ENCODE measurements around the gene SOX14. TPM values are rescaled to one million over a fixed set of nuclear protein-coding genes. Genes with fewer than 3 reads are reported as not detected.

Gene SOX14
- total RNA-seq, 5 donors from 2014 or later (not counting 1 experiment from before 2014, with no cell fraction given): not detected

Other genes with a start within 250 kb of the SOX14 start
- gene CLDN18, start 245.8 kb downstream of the SOX14 start, total RNA-seq: under 1 TPM in 3 of 5 donors, not detected in 2; 0.18 to 0.47 (median 0.23) TPM